Measurements from ENCODE around the gene MARS1. TPM values are rescaled to one million over a fixed set of nuclear protein-coding genes. Genes with fewer than 3 reads are reported as not detected.
A peak's percentile ranks its signal among the peaks of the same experiment; 100 is the strongest.

The MARS1 gene
- total and polyA plus RNA-seq, 2 donors from 2014 or later: 62.8 to 158 TPM

- intact Hi-C loops (cut with DNase I): loop anchor here (10.0 kb wide), 1 partner anchor 194 kb away; no protein-coding TSS in a partner anchor
- H3K4me3 ChIP-seq (ENCODE audit: low read length in 3 of 3): peak overlapping the region; percentile 85 to 93 (median 87)
- no peaks in the 10 kb centered on the region for H3K36me3 ChIP-seq (ENCODE audit: control insufficient read depth in 2 of 3, insufficient read depth in 3 of 3, low read length in 3 of 3)
- H3K9ac ChIP-seq (ENCODE audit: low read length in 3 of 3): peak overlapping the region; percentile 45 to 75 (median 58)
- FAIRE-seq (no peak), DNase-seq (peak; percentile 96 to 98 (median 97))
- TF ChIP-seq CTCF (IDR thresholded peaks at IDR 0.05; ENCODE audit: borderline replicate concordance, extremely low read depth, insufficient read depth): peak; percentile 99
- peaks cover 0 to 13% (median 6%) of the 10 kb centered on the region in 3 donors for H3K4me1 ChIP-seq (ENCODE audit: control insufficient read depth in 2 of 3, insufficient read depth in 2 of 3, low read depth in 1 of 3, low read length in 3 of 3)
- H3K9me3 ChIP-seq (ENCODE audit: control insufficient read depth in 2 of 3, insufficient read depth in 1 of 3, low read length in 3 of 3): no peaks in the 10 kb centered on the region
- H3K27ac ChIP-seq (ENCODE audit: low read depth in 2 of 2, low read length in 2 of 2): peak overlapping the region; percentile 79 to 84
- H3K27me3 ChIP-seq (ENCODE audit: control insufficient read depth, insufficient read depth, low read length): no peaks in the 10 kb centered on the region
These were observed 28.7 kb upstream of the MARS1 start for GRCh38 chr12:57459055-57459749.

GRCh38 chr12:57459750-57460467, 28.0 kb upstream of the MARS1 start, which contains the start of gene GLI1:
Gene GLI1, plus strand, starts transcription at chr12:57459785. Its CDS starts 3,907 bp downstream, at chr12:57463692.
- FAIRE-seq (no peak), DNase-seq (peak in 4 of 5 donors; percentile 35 to 86 (median 78))
- peak within 1 kb of the TSS; percentile 45 to 75 (median 69) for H3K9ac ChIP-seq (ENCODE audit: low read length in 3 of 3)
- H3K36me3 ChIP-seq (ENCODE audit: control insufficient read depth in 2 of 3, insufficient read depth in 3 of 3, low read length in 3 of 3): no peaks in the 10 kb centered on the region
- intact Hi-C loops (cut with DNase I): loop anchor here (10.0 kb wide), 1 partner anchor 195 kb away; no protein-coding TSS in a partner anchor
- H3K27me3 ChIP-seq (ENCODE audit: control insufficient read depth, insufficient read depth, low read length): no peaks in the 10 kb centered on the region
- H3K4me1 ChIP-seq (ENCODE audit: control insufficient read depth in 2 of 3, insufficient read depth in 2 of 3, low read depth in 1 of 3, low read length in 3 of 3): peaks cover 0 to 13% (median 6%) of the 10 kb centered on the region in 3 donors
- TF ChIP-seq CTCF (IDR thresholded peaks at IDR 0.05; ENCODE audit: borderline replicate concordance, extremely low read depth, insufficient read depth): no peak
- no peaks in the 10 kb centered on the region for H3K9me3 ChIP-seq (ENCODE audit: control insufficient read depth in 2 of 3, insufficient read depth in 1 of 3, low read length in 3 of 3)
- peak within 1 kb of the TSS; percentile 79 to 84 for H3K27ac ChIP-seq (ENCODE audit: low read depth in 2 of 2, low read length in 2 of 2)
- peak within 1 kb of the TSS; percentile 85 to 93 (median 87) for H3K4me3 ChIP-seq (ENCODE audit: low read length in 3 of 3)

- Histone ChIP-seq H3K27ac (ENCODE audit: low read depth in 2 of 2, low read length in 2 of 2) (no peak overlapping the region), H3K4me1 (ENCODE audit: control insufficient read depth in 2 of 3, insufficient read depth in 2 of 3, low read depth in 1 of 3, low read length in 3 of 3) (peaks cover 0 to 13% (median 6%) of the 10 kb centered on the region in 3 donors), H3K9ac (ENCODE audit: low read length in 3 of 3) (peak overlapping the region in 1 of 3 donors; percentile 69), H3K4me3 (ENCODE audit: low read length in 3 of 3) (peak overlapping the region in 2 of 3 donors; percentile 35 to 58), H3K36me3 (ENCODE audit: control insufficient read depth in 2 of 3, insufficient read depth in 3 of 3, low read length in 3 of 3) (no peaks in the 10 kb centered on the region), H3K9me3 (ENCODE audit: control insufficient read depth in 2 of 3, insufficient read depth in 1 of 3, low read length in 3 of 3) (no peaks in the 10 kb centered on the region), H3K27me3 (ENCODE audit: control insufficient read depth, insufficient read depth, low read length) (no peaks in the 10 kb centered on the region)
- intact Hi-C loops (cut with DNase I): no loop called here
- FAIRE-seq: no peak
- no peak for TF ChIP-seq CTCF (IDR thresholded peaks at IDR 0.05; ENCODE audit: borderline replicate concordance, extremely low read depth, insufficient read depth)
- DNase-seq: no peak
These were observed 27.4 kb upstream of the MARS1 start for GRCh38 chr12:57460468-57460784.

All from kidney (tissue), 14 donors.